Superior temporal gyrus (tissue), 1 donor: ENCODE data around the gene CLEC4C.

Source experiments
- DNase-seq: peaks from one replicate; pipeline ENCODE4 v3.0.0-alpha.2; 2016; ENCODE audit errors: extremely low spot score

CLEC4C gene

GRCh38 chr12:7723926-7724325 is 23.2 kb downstream of the CLEC4C start:
- no peak for DNase-seq

- no peak for DNase-seq
These were observed 27.0 kb downstream of the CLEC4C start for GRCh38 chr12:7719946-7720730.

- no peak for DNase-seq
These were observed 30.8 kb downstream of the CLEC4C start for GRCh38 chr12:7716381-7716780.

- no peak for DNase-seq
These were observed 34.2 kb downstream of the CLEC4C start for GRCh38 chr12:7712841-7713442.

- DNase-seq, result no peak
These were observed 36.0 kb downstream of the CLEC4C start, which contains the start of gene DPPA3 for GRCh38 chr12:7711133-7711532. DPPA3 (plus strand) TSS chr12:7711433; CDS start chr12:7711571, 138 bp downstream.

- no peak for DNase-seq
These were observed 37.1 kb downstream of the CLEC4C start for GRCh38 chr12:7709969-7710675.

- no peak for DNase-seq
These were observed 41.3 kb downstream of the CLEC4C start for GRCh38 chr12:7705846-7706245.

- DNase-seq, result no peak
These were observed 51.5 kb downstream of the CLEC4C start, which contains the start of gene GDF3 for GRCh38 chr12:7695566-7696197. GDF3 (minus strand) TSS chr12:7695775; CDS start chr12:7695728, 47 bp downstream.

GRCh38 chr12:7695237-7695560 is 52.0 kb downstream of the CLEC4C start:
- no peak for DNase-seq

- no peak for DNase-seq
These were observed 52.5 kb downstream of the CLEC4C start for GRCh38 chr12:7694556-7695236.

- DNase-seq, result no peak
These were observed 53.4 kb downstream of the CLEC4C start for GRCh38 chr12:7693793-7694192.

GRCh38 chr12:7681535-7681934 is 65.6 kb downstream of the CLEC4C start:
- DNase-seq, result no peak
